Fibroblast of mammary gland (primary cell): Measurements from ENCODE around the gene CENPB.
"Not testable (repeated sequence)": the region's sequence is repeated elsewhere in the genome, so short reads cannot be mapped to it uniquely, and the experiment has no call there.

Experiments
- DNase-seq: peaks from one replicate; pipeline ENCODE4 v3.0.0-alpha.2; 2010; ENCODE audit warnings: low read depth
- H3K4me3 ChIP-seq: 2 replicates; pipeline ENCODE4 v1.5.1; 2011; ENCODE audit warnings: low read depth, mild to moderate bottlenecking, low read length, moderate library complexity; ENCODE audit not compliant: control insufficient read depth
- TF ChIP-seq, protein P1 (sequence below): conservative IDR thresholded peaks from 2 replicates; pipeline ENCODE4 v1.5.1; 2011; ENCODE audit warnings: low read depth, low read length, inconsistent platforms; ENCODE audit not compliant: control insufficient read depth, insufficient read depth

CENPB gene

DNA sequence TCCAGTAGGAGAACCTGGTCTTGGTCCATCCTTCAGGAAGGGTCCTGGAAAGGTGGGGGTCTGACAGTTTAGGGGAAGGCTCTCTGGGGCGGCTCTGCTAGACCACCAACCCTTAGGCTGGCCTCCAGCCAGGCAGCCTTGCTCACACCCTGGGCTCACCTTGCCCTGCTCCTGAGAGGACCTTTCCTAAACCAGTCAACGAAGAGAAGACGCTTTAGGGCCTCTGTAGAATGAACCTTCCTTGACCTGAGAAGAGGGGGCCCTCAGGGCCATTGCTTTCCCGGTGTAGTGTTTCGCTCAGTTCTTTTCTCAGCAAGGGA lies 10.6 kb upstream of the CENPB start:
- DNase-seq: no peak
- H3K4me3 ChIP-seq: peak overlapping the region; percentile 74
- TF ChIP-seq, protein P1, sequence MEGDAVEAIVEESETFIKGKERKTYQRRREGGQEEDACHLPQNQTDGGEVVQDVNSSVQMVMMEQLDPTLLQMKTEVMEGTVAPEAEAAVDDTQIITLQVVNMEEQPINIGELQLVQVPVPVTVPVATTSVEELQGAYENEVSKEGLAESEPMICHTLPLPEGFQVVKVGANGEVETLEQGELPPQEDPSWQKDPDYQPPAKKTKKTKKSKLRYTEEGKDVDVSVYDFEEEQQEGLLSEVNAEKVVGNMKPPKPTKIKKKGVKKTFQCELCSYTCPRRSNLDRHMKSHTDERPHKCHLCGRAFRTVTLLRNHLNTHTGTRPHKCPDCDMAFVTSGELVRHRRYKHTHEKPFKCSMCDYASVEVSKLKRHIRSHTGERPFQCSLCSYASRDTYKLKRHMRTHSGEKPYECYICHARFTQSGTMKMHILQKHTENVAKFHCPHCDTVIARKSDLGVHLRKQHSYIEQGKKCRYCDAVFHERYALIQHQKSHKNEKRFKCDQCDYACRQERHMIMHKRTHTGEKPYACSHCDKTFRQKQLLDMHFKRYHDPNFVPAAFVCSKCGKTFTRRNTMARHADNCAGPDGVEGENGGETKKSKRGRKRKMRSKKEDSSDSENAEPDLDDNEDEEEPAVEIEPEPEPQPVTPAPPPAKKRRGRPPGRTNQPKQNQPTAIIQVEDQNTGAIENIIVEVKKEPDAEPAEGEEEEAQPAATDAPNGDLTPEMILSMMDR: no peak

DNA sequence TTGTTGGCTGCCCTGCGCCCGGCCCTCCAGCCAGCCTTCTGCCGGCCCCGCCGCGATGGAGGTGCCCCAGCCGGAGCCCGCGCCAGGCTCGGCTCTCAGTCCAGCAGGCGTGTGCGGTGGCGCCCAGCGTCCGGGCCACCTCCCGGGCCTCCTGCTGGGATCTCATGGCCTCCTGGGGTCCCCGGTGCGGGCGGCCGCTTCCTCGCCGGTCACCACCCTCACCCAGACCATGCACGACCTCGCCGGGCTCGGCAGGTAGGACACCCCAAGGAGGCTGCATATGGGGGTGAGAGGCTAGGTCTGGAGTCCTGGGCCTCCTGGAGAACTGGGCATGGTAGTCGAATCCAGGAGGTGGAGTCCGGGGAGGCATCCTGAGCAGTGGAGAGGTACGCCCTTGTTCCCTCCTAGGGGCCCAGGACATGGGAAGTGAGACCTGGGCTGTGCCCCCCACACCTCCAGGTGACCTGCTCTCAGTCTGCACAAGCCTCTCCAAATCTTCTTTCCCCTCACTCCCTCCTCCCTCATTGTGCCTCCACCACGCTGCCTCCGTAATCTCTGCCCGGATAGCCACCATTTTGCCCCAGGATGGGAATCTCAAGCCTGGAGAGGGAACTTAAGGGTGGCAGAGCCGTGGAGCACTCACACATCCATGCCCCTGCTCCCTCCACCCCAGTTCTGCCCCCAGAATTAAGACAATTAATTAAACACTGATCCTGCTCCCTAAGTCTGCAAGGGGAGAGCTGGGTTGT lies 10.1 kb upstream of the CENPB start:
- no peak for DNase-seq
- TF ChIP-seq, protein P1: no peak
- peak overlapping the region; percentile 74 for H3K4me3 ChIP-seq

DNA sequence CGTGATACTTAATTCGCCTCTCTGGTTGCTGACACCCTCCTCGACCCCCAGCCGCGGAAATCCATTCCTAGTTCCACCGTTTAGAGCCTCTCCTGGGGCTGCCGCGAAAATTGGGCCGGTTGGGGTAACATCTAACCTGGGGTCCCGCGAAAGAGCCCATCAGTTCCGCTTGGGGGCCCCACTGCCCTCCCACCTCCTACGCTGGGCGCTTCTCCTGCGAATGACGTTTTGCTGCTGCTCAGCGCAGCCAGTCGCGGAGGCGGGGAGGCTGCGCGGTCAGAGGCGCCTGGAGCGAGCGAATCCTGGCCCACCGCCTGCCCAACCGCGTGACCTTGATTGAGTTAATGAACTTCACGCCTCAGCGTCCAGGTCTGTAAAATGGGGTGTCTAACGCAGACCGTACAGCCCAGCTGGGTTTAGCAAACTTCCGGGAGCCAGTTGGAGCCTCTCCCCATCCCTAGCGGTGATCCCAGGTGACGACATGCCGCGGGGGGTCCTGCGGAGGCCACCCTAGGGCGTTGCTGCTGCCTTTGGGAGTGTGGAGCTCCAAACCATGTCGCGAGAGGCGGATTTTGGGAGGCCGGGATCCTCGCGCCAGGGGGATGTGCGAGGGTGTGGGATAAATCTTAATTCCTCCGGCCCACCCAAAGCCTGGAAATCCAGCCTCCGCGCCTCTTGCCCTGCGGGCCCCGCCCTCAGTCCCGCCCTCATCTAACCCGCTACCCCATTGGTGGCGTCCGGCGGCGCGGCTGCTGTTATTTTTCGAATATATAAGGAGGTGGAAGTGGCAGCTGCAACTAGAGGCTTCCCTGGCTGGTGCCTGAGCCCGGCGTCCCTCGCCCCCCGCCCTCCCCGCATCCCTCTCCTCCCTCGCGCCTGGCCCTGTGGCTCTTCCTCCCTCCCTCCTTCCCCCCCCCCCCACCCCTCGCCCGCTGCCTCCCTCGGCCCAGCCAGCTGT lies 9.2 kb upstream of the CENPB start, which contains the start of gene CDC25B:
TSS of gene CDC25B (plus strand) at position 800 of the 958 bp plus-strand sequence. CDS start 222 bp downstream, outside the sequence.
- H3K4me3 ChIP-seq: peak within 1 kb of the TSS; percentile 74
- TF ChIP-seq, protein P1: peak; percentile 20
- DNase-seq: peak; percentile 91

DNA sequence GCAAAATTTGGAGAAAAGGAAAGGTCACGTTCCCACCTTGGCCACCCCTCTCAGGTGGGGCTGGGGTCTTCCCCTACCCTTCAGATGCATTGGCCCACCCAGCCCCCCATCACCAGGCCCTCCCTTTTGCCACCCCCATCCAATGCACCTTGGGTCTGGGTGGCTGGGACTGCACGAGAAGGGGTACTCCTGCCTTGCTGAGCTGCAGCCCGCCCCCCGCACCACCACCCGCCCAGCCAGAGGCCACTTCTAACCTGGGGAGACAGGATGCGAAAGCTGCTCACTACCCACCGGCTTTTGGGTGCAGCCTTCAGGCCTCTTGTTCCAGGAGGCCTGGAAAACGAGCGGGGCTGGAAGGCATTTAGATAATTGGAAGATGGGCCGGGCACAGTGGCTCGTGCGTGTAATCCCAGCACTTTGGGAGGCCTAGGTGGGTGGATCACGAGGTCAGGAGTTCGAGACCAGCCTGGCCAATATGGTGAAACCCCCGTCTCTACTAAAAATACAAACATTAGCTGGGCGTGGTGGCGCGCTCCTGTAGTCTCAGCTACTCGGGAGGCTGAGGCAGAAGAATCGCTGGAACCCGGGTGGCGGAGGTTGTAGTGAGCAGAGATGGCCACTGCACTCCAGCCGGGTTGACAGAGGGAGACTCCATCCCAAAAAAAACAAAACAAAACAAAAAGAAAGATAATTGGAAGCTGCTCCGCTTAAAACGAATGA lies 8.3 kb upstream of the CENPB start:
- DNase-seq: no peak
- H3K4me3 ChIP-seq: peak overlapping the region; percentile 74
- TF ChIP-seq, protein P1: no peak

DNA sequence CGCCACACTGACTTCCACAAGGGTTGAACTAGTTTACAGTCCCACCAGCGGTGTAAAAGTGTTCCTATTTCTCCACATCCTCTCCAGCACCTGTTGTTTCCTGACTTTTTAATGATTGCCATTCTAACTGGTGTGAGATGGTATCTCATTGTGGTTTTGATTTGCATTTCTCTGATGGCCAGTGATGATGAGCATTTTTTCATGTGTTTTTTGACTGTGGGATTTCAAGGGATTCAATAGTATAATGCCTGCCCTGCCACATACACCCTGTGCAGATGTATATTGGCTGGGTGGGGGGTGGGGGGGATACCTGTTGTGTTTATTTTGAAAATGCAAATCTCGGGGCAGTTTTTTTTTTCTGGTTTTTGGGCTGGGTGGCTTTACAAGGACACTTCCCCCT lies 7.6 kb upstream of the CENPB start:
- DNase-seq: not testable (repeated sequence)

DNA sequence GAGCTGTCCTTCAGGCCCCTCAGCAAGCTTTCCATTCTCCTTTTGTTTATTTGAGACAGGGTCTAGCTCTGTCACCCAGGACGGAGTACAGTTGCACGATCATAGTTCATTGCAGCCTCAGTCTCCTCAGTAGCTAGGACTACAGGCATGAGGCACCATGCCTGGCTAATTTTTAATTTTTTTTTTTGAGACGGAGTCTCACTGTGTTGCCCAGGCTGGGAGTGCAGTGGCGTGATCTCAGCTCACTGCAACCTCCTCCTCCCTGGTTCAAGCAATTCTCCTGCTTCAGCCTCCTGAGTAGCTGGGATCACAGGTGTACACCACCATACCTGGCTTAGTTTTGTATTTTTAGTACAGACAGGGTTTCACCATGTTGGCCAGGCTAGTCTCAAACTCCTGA lies 2.7 kb upstream of the CENPB start:
- H3K4me3 ChIP-seq, DNase-seq: not testable (repeated sequence)

More for the DNA sequence above, 7.6 kb upstream of the CENPB start:
- H3K4me3 ChIP-seq: not testable (repeated sequence)

DNA sequence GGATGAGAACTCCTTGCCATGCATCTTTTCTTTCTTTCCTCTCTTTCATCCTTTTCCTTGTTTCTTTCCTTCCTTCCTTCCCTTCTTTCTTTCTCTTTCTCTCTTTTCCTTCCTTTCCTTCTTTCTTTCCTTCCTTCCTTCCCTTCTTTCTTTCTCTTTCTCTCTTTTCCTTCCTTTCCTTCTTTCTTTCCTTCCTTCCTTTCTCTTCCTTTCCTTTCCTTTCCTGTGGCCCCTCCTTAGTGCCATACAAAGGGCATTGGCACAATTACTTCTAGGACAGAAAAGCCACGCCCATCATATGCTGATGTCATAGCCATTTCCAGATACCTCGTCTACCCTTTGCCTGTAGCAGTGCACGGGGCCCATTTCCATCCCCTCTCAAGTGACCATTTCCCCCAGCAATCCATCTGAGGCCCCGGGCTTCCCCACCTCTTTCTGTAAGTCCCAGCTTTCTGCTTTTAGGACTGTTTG lies 2.2 kb upstream of the CENPB start:
- TF ChIP-seq, protein P1: no peak
- DNase-seq: no peak

More for the DNA sequence above, 2.2 kb upstream of the CENPB start:
- no peak overlapping the region for H3K4me3 ChIP-seq
